K562 (cell line): ENCODE results near the gene MFAP3L.

Experiments
- BRCA1 ChIP-seq, 2 experiments: fragments of 450-650 bp in 1 of 2; sonication (generic) in 1 of 2; formaldehyde crosslinking in 1 of 2; IDR thresholded peaks; 2 replicates each; pipeline versions ENCODE4 v1.5.0 to v1.6.1; 2017 to 2020; ENCODE audit warnings: mild to moderate bottlenecking in 1 of 2, missing genetic modification reagents in 1 of 2
- CBX5 ChIP-seq: IDR thresholded peaks from 2 replicates; pipeline ENCODE4 v1.6.1; 2014; ENCODE audit warnings: low read depth, borderline replicate concordance
- FOSL1 ChIP-seq: fragments of 200-800 bp; sonication (Bioruptor generic); conservative IDR thresholded peaks from 2 replicates; pipeline ENCODE4 v1.6.1; 2016; ENCODE audit warnings: missing genetic modification characterization, missing compliant biosample characterization
- KLF13 ChIP-seq: fragments of 450-650 bp; IDR thresholded peaks from 2 replicates; pipeline ENCODE4 v1.6.1; 2016; ENCODE audit warnings: missing genetic modification characterization, low read depth, mild to moderate bottlenecking, missing compliant biosample characterization, moderate library complexity, borderline replicate concordance
- NUFIP1 ChIP-seq: fragments of 450-650 bp; IDR thresholded peaks from 2 replicates; pipeline ENCODE4 v1.6.1; 2018; ENCODE audit not compliant: partially characterized antibody
- OTX1 ChIP-seq: fragments of 450-650 bp; formaldehyde crosslinking; IDR thresholded peaks from 2 replicates; pipeline ENCODE4 v1.4.0; 2022; ENCODE audit warnings: mild to moderate bottlenecking
- POU5F1 ChIP-seq: fragments of 150-350 bp; IDR thresholded peaks from 2 replicates; pipeline ENCODE4 v1.6.1; 2014; ENCODE audit warnings: borderline replicate concordance, low read length, low read depth, mild to moderate bottlenecking; ENCODE audit not compliant: partially characterized antibody
- TCF7L2 ChIP-seq: fragments of 150-350 bp; IDR thresholded peaks from 2 replicates; pipeline ENCODE4 v1.6.1; 2016; ENCODE audit warnings: low read depth, mild to moderate bottlenecking, low read length, moderate library complexity
- YBX1 ChIP-seq: fragments of 450-650 bp; IDR thresholded peaks from 2 replicates; pipeline ENCODE4 v1.7.1; 2016; ENCODE audit warnings: mild to moderate bottlenecking
- ZNF354B ChIP-seq: fragments of 250-450 bp; sonication (Bioruptor Pico); IDR thresholded peaks from 2 replicates; pipeline ENCODE4 v1.4.0; 2020
- ZNF79 ChIP-seq: fragments of 250-450 bp; sonication (Bioruptor Pico); IDR thresholded peaks from 2 replicates; pipeline ENCODE4 v1.4.0; 2020; ENCODE audit warnings: low read depth, mild to moderate bottlenecking, moderate library complexity
- TF ChIP-seq, protein P1 (sequence below), 3 experiments: IDR thresholded peaks in 2 of 3; conservative IDR thresholded peaks in 1 of 3; 2 replicates each; pipeline ENCODE4 v1.5.1; 2011 to 2012; ENCODE audit warnings: low read length in 3 of 3, mild to moderate bottlenecking in 3 of 3, control low read depth in 2 of 3, improper control_type of control experiment in 1 of 3, inconsistent platforms in 1 of 3, low read depth in 1 of 3, mixed read lengths in 1 of 3, moderate library complexity in 1 of 3; ENCODE audit not compliant: insufficient read depth in 2 of 3
- TF ChIP-seq, protein P2 (sequence below), 2 experiments: fragments of 450-650 bp; formaldehyde crosslinking in 1 of 2; IDR thresholded peaks; 2 replicates each; pipeline versions ENCODE4 v1.4.0 to v1.6.1; 2014 to 2020; ENCODE audit warnings: mild to moderate bottlenecking in 2 of 2, borderline replicate concordance in 1 of 2, low read depth in 1 of 2

DNA sequence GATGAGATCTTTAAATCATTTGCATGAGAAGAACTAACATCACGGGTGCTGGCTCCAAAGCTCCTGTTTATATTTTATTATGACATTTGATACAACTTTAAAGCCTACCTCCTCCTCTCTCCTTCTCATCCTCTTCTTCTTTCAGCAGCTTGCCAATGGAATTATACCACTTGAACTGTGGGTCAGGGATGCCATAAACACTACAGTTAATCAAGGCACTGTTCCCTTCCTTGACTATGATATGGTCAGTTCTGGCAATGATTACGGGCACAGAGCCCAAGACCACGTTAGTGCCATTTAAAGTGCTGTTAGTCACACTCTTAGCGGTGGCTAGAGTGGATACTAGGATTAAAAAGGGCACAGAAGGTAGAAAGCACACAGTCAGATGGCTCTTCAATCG, 20.7 kb downstream of the MFAP3L start:
- no peak for TF ChIP-seq KLF13 (tag)
- no peak for TF ChIP-seq POU5F1
- no peak for TF ChIP-seq BRCA1 (IDR thresholded peaks at IDR 0.05)
- TF ChIP-seq BRCA1 (CRISPR knock-in tag; IDR thresholded peaks at IDR 0.05): no peak
- TF ChIP-seq, protein P1, sequence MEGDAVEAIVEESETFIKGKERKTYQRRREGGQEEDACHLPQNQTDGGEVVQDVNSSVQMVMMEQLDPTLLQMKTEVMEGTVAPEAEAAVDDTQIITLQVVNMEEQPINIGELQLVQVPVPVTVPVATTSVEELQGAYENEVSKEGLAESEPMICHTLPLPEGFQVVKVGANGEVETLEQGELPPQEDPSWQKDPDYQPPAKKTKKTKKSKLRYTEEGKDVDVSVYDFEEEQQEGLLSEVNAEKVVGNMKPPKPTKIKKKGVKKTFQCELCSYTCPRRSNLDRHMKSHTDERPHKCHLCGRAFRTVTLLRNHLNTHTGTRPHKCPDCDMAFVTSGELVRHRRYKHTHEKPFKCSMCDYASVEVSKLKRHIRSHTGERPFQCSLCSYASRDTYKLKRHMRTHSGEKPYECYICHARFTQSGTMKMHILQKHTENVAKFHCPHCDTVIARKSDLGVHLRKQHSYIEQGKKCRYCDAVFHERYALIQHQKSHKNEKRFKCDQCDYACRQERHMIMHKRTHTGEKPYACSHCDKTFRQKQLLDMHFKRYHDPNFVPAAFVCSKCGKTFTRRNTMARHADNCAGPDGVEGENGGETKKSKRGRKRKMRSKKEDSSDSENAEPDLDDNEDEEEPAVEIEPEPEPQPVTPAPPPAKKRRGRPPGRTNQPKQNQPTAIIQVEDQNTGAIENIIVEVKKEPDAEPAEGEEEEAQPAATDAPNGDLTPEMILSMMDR (IDR thresholded peaks at IDR 0.05 in 2 of 3, conservative IDR thresholded peaks at IDR 0.05 in 1 of 3; ENCODE audit: insufficient read depth in 2 of 3, low read depth in 1 of 3, low read length in 3 of 3): no peak
- TF ChIP-seq OTX1: no peak
- no peak for TF ChIP-seq TCF7L2
- TF ChIP-seq NUFIP1: no peak
- TF ChIP-seq CBX5: no peak
- no peak for TF ChIP-seq YBX1
- no peak for TF ChIP-seq FOSL1
- TF ChIP-seq ZNF354B (CRISPR knock-in tag): no peak
- TF ChIP-seq ZNF79: no peak
- TF ChIP-seq, protein P2, sequence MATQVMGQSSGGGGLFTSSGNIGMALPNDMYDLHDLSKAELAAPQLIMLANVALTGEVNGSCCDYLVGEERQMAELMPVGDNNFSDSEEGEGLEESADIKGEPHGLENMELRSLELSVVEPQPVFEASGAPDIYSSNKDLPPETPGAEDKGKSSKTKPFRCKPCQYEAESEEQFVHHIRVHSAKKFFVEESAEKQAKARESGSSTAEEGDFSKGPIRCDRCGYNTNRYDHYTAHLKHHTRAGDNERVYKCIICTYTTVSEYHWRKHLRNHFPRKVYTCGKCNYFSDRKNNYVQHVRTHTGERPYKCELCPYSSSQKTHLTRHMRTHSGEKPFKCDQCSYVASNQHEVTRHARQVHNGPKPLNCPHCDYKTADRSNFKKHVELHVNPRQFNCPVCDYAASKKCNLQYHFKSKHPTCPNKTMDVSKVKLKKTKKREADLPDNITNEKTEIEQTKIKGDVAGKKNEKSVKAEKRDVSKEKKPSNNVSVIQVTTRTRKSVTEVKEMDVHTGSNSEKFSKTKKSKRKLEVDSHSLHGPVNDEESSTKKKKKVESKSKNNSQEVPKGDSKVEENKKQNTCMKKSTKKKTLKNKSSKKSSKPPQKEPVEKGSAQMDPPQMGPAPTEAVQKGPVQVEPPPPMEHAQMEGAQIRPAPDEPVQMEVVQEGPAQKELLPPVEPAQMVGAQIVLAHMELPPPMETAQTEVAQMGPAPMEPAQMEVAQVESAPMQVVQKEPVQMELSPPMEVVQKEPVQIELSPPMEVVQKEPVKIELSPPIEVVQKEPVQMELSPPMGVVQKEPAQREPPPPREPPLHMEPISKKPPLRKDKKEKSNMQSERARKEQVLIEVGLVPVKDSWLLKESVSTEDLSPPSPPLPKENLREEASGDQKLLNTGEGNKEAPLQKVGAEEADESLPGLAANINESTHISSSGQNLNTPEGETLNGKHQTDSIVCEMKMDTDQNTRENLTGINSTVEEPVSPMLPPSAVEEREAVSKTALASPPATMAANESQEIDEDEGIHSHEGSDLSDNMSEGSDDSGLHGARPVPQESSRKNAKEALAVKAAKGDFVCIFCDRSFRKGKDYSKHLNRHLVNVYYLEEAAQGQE (IDR thresholded peaks at IDR 0.05; ENCODE audit: borderline replicate concordance): no peak
- TF ChIP-seq, protein P2 (CRISPR knock-in tag; IDR thresholded peaks at IDR 0.05; ENCODE audit: low read depth): no peak
